Muscle layer of colon (tissue), 2 donors: ENCODE data around the gene CTU1.
"Not testable (repeated sequence)": the region's sequence is repeated elsewhere in the genome, so short reads cannot be mapped to it uniquely, and the experiment has no call there.

Experiments
- H3K27ac ChIP-seq: one replicate; pipeline ENCODE4 v1.7.0; 2013; ENCODE audit warnings: low read depth, mild to moderate bottlenecking, low read length, moderate library complexity
- H3K27me3 ChIP-seq, 2 donors: one replicate each; pipeline ENCODE4 v1.7.0; 2013; ENCODE audit warnings: low read length in 2 of 2, mild to moderate bottlenecking in 2 of 2; ENCODE audit not compliant: insufficient read depth in 2 of 2, control insufficient read depth in 1 of 2
- H3K36me3 ChIP-seq: one replicate; pipeline ENCODE4 v1.7.0; 2013; ENCODE audit warnings: mild to moderate bottlenecking, low read length; ENCODE audit not compliant: insufficient read depth
- H3K4me1 ChIP-seq: one replicate; pipeline ENCODE4 v1.7.0; 2013; ENCODE audit warnings: mild to moderate bottlenecking, low read length; ENCODE audit not compliant: insufficient read depth
- H3K4me3 ChIP-seq, 2 donors: one replicate each; pipeline ENCODE4 v1.7.0; 2013; ENCODE audit warnings: low read length in 2 of 2, low read depth in 1 of 2, mild to moderate bottlenecking in 1 of 2, moderate library complexity in 1 of 2
- H3K9ac ChIP-seq: one replicate; pipeline ENCODE4 v1.7.0; 2013; ENCODE audit warnings: low read length
- H3K9me3 ChIP-seq: one replicate; pipeline ENCODE4 v1.7.0; 2013; ENCODE audit warnings: mild to moderate bottlenecking, low read length
- donor health status: abdominal sarcoma.
- donor health status: Adenocarcinoma of cecum.

CTU1 gene

DNA sequence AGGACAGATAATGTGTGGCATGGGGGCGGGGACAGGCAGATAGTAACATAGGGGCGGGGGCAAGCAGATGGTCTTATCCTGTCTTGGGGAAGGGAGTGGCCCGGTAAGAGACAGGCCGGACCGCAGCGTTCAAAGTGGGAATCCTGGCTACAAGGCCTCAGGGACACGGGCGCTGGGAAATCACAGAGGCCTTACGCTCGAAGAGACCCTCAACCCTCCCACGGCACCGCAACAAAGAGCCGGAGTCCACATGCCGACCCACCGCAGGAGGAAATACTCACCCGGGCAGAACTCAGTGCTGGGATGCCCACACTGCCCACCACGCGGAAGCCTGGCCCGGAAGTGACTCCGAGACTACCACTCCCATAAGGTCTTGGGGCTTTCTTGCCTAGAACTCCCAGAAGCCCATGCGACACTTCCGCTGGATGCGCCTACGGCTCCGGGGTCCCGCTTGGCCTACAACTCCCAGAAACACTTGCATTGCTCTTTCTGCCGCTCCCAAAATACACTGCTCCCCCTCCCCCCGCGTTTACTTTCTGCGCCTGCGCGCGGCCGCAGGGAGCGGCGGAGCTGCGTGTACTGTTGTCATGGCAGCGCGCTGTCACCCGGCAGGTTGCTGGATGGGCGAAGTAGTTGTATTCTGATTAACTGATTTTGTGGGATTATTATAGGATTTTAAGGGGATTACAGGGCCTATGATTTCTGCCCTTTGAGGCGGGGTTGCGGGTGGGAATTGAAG, at the start of gene CTU1:
Gene CTU1, minus strand, starts transcription at position 344 of the 739 bp plus-strand sequence. CDS start 3,840 bp downstream, outside the sequence.
- Histone ChIP-seq H3K9me3 (no peaks in the 10 kb centered on the region), H3K9ac (peak within 1 kb of the TSS; percentile 77), H3K4me1 (peaks cover 15% of the 10 kb centered on the region), H3K36me3 (no peaks in the 10 kb centered on the region), H3K27me3 (no peaks in the 10 kb centered on the region), H3K4me3 (peak within 1 kb of the TSS; percentile 63 to 82), H3K27ac (peak within 1 kb of the TSS; percentile 64)

DNA sequence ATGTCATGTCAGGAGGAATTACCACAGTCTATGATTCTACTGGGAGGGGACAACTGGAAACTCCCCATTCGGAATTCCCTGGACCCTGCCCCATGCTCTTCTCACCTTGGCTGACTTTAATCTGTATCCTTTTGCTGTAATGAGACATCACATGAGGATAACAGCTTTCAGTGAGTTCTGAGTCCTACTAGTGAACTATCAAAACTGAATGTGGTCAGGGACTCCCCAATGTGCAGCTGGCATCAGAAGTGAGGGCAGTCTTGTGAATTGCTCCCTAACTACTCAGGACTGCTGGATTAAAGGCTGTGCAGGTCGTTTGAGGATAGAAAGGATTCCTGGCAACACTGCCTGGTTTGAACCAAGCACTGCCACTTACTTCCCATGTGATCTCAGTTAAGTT, 49.1 kb upstream of the CTU1 start:
- Histone ChIP-seq H3K4me3 (no peak overlapping the region), H3K27me3 (peaks cover 0 to 9% of the 10 kb centered on the region in 2 donors), H3K4me1 (no peaks in the 10 kb centered on the region), H3K9ac (no peak overlapping the region), H3K9me3 (no peaks in the 10 kb centered on the region), H3K27ac (no peak overlapping the region), H3K36me3 (no peaks in the 10 kb centered on the region)

DNA sequence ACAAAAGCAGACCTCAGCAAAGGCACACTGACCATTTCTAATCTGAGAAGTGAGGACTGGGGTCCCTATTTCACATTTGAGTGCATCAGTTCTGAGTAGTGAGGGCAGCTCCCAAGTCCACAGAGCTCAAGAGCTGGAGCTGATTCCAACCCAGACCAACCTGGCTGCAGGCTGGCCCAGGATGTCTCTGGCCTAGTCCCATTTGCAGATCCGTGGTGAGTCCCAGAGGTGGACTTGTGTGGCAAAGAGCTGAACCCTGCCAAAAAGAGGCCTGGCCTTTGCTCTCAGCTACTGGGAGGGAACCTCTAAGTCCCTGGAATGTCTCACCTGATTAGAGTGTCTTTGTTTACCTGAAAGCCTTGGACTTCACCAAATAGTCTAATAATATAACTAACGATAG, 48.5 kb upstream of the CTU1 start:
- Histone ChIP-seq H3K36me3 (no peaks in the 10 kb centered on the region), H3K9me3 (no peaks in the 10 kb centered on the region), H3K4me3 (no peak overlapping the region), H3K9ac (no peak overlapping the region), H3K27ac (no peak overlapping the region), H3K27me3 (peaks cover 0 to 9% of the 10 kb centered on the region in 2 donors), H3K4me1 (no peaks in the 10 kb centered on the region)

DNA sequence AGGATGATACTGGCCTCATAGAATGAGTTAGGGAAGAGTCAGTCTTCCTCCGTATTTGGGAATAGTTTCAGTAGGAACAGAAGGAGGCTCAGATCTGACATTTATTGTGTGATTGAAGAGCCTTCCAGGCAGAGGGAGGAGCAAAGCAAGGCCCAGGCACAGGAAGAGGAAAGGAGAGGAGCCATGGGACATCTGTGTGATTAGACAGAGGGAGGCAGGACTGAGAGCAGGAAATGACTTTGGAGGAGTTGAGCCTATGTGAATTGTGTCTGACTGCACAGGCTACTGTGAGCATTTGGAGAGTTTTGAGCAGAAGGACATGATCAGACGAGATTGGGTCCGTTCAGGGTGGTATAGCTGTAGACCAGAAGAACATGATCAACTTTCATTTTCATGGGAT, 42.4 kb upstream of the CTU1 start:
- H3K4me1 ChIP-seq: no peaks in the 10 kb centered on the region
- H3K27me3 ChIP-seq: no peaks in the 10 kb centered on the region
- no peak overlapping the region for H3K27ac ChIP-seq
- H3K36me3 ChIP-seq: no peaks in the 10 kb centered on the region
- no peak overlapping the region for H3K9ac ChIP-seq
- no peak overlapping the region for H3K4me3 ChIP-seq
- H3K9me3 ChIP-seq: no peaks in the 10 kb centered on the region

DNA sequence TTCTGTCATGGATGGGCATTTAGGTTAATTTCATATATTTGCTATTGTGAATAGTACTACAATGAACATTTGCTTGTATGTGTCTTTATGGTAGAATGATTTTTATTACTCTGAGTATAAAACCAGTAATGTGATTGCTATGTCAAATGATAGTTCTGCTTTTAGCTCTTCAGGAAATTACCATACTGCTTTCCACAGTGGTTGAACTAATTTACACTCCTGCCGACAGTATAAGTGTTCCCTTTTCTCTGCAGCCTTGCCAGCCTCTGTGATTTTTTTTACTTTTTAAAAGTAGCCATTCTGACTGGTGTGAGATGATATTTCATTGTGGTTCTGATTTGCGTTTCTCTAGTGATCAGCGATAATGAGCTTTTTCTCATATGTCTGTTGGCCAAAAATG, 40.4 kb upstream of the CTU1 start:
- no peaks in the 10 kb centered on the region for H3K9me3 ChIP-seq
- no peaks in the 10 kb centered on the region for H3K4me1 ChIP-seq
- H3K9ac ChIP-seq: no peak overlapping the region
- H3K36me3 ChIP-seq: no peaks in the 10 kb centered on the region
- H3K4me3 ChIP-seq: no peak overlapping the region
- no peaks in the 10 kb centered on the region for H3K27me3 ChIP-seq
- no peak overlapping the region for H3K27ac ChIP-seq

DNA sequence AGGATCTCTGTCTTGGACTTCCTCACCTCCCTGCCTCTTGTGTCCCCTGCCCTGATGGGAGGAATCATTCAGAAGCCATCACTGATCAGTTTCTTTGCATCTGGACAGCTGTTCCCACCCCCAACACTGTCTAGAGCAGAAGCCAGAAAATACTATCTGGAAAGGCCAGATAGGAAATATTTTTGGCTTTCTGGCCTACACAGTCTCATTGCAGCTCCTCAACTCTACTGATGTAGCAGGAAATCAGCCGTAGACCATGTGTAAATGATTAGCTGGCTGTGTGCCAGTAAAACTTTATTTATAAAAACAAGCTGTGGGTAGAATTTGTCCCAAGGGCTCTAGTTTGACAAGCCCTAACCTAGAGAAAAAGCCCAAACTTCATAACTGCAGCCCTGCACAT, 39.5 kb upstream of the CTU1 start:
- no peaks in the 10 kb centered on the region for H3K27me3 ChIP-seq
- no peak overlapping the region for H3K27ac ChIP-seq
- no peak overlapping the region for H3K4me3 ChIP-seq
- H3K4me1 ChIP-seq: no peaks in the 10 kb centered on the region
- H3K36me3 ChIP-seq: no peaks in the 10 kb centered on the region
- H3K9ac ChIP-seq: no peak overlapping the region
- no peaks in the 10 kb centered on the region for H3K9me3 ChIP-seq

DNA sequence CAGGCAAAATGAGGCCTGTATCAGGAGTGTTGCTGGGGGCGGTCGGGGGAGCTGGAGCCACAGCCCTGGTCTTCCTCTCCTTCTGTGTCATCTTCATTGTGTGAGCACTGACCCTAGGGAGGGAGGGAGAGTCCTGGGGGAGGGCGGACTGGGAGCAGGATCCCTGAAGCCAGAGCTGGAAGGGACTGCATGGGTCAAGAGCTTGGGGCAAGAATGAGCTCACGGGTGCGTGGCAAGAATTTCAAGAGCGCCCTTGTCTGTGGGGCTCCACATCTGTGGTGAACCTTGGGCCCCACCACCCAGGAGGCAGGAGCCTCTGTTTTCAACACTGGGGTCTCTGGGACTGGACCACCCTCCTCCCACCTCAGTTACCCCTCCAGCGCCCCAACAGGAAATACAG, 38.5 kb upstream of the CTU1 start:
- H3K4me3 ChIP-seq: no peak overlapping the region
- no peaks in the 10 kb centered on the region for H3K36me3 ChIP-seq
- H3K9me3 ChIP-seq: no peaks in the 10 kb centered on the region
- H3K9ac ChIP-seq: no peak overlapping the region
- H3K4me1 ChIP-seq: no peaks in the 10 kb centered on the region
- H3K27ac ChIP-seq: no peak overlapping the region
- peaks cover 0 to 5% of the 10 kb centered on the region in 2 donors for H3K27me3 ChIP-seq

DNA sequence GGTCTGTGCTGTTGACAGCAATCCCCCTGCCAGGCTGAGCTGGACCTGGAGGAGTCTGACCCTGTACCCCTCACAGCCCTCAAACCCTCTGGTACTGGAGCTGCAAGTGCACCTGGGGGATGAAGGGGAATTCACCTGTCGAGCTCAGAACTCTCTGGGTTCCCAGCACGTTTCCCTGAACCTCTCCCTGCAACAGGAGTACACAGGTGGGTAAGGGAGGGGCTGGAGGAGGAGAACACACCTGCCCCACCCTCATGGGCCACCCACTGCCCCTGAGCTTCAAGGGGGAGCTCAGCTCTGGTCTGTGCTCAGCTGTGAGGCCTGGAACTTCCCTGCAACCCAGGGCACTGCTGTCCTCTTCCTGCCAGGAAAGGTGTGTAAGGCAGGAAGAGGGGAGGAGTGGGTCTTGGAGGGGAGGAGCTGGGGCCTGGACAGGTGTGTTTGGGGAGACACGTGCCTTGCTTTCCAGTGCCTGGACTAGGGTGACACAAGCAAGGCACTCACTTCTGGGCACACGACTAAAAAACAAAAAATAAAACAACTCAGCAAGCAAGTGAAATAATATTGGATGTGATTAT, 37.8 kb upstream of the CTU1 start:
- Histone ChIP-seq H3K36me3 (no peaks in the 10 kb centered on the region), H3K4me3 (no peak overlapping the region), H3K9ac (no peak overlapping the region), H3K27ac (no peak overlapping the region), H3K27me3 (peaks cover 0 to 5% of the 10 kb centered on the region in 2 donors), H3K9me3 (no peaks in the 10 kb centered on the region), H3K4me1 (peaks cover 3% of the 10 kb centered on the region)

DNA sequence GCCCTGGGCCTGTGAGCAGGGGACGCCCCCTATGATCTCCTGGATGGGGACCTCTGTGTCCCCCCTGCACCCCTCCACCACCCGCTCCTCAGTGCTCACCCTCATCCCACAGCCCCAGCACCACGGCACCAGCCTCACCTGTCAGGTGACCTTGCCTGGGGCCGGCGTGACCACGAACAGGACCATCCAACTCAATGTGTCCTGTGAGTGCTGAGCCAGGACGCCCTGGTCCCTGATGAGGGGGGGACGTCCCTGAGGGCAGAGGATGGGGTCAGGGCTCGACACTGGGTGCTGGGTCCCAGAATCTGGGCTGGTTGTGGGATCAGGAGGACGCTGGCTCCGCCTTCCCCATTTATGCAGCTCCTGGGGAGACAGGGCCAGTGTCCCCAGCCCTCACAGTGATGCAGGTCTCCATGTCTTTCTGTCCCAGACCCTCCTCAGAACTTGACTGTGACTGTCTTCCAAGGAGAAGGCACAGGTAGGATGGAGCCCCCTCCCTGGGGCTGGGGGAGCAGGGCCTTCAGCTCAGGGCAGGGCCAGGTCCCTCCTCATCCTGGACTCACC, 36.4 kb upstream of the CTU1 start:
- no peak overlapping the region for H3K4me3 ChIP-seq

DNA sequence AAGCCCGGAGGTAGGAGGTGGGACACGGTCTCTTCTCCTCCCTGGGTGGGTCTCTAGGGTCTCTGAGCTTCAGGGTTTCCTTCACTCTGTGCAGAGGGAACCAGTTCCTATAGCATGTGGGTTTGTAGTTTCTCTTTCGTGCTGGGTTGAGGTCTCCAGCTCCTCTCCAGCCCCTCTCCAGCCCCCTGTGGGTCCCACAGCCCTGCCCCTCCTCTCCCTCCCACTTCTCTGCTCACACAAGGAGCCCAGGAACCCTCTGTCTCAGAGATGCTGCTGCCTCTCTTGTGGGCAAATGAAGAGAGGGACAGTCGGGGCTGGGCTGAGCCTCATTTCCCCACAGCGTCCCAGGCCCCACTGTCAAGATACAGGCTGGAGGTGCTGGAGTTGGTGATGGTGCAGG, 35.3 kb upstream of the CTU1 start:
- H3K36me3 ChIP-seq: no peaks in the 10 kb centered on the region
- no peak overlapping the region for H3K4me3 ChIP-seq
- H3K4me1 ChIP-seq: peaks cover 3% of the 10 kb centered on the region
- H3K9me3 ChIP-seq: no peaks in the 10 kb centered on the region
- peaks cover 0 to 5% of the 10 kb centered on the region in 2 donors for H3K27me3 ChIP-seq
- H3K27ac ChIP-seq: no peak overlapping the region
- no peak overlapping the region for H3K9ac ChIP-seq

More for the DNA sequence above, 36.4 kb upstream of the CTU1 start:
- Histone ChIP-seq H3K27ac (no peak overlapping the region), H3K4me1 (peaks cover 3% of the 10 kb centered on the region), H3K27me3 (peaks cover 0 to 5% of the 10 kb centered on the region in 2 donors), H3K9me3 (no peaks in the 10 kb centered on the region), H3K36me3 (no peaks in the 10 kb centered on the region), H3K9ac (no peak overlapping the region)

DNA sequence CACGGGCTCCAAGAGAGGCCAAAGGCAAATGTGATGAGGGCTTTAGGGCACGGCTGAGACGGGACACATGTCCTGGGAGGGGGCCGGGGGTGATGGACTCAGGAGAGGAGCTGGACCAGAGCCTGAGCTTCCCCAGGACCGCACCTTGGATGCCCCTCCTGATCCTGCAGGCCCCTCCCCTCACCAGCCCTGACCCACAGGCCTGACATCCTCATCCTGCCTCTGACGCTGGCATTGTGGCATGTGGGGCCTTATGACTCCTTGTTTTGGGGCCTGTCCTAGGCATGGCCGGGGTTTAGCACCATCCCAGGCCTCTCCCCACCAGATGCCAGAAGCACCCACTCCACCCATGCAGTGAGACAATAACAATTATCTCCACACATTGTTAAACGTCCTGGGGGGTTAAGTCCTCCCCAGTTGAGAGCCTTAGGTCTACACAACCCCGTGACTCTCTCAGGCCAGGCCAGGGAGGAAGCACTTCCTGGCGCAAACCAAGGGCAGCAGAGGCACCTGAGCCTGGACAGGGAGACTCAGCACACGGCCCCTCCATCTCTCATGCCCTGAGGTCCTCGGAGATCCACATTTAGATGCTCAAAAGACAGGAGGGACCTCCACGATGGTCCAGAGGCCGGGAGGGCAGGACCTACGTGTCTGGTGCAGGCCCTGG, 34.7 kb upstream of the CTU1 start:
- H3K4me1 ChIP-seq, H3K36me3 ChIP-seq, H3K4me3 ChIP-seq, H3K27ac ChIP-seq, H3K27me3 ChIP-seq, H3K9me3 ChIP-seq, H3K9ac ChIP-seq: not testable (repeated sequence)
